ENCODE data around the gene IRF5.
"Not testable (repeated sequence)": the region's sequence is repeated elsewhere in the genome, so short reads cannot be mapped to it uniquely, and the experiment has no call there.

Gene IRF5

GRCh38 chr7:128936798-128937197 is 929 bp upstream of the IRF5 start:
- Histone ChIP-seq H3K9me3 (ENCODE audit: control insufficient read depth in 1 of 2, low read length in 2 of 2) (no peaks in the 10 kb centered on the region), H3K27me3 (ENCODE audit: low read depth, low read length) (no peaks in the 10 kb centered on the region), H3K4me1 (ENCODE audit: control insufficient read depth in 1 of 2, insufficient read depth in 2 of 2, low read length in 2 of 2) (peaks cover 0 to 20% of the 10 kb centered on the region in 2 donors), H3K4me3 (ENCODE audit: low read depth in 1 of 2, low read length in 2 of 2) (no peak overlapping the region), H3K36me3 (ENCODE audit: control insufficient read depth in 1 of 2, insufficient read depth in 2 of 2, low read length in 2 of 2) (no peaks in the 10 kb centered on the region), H3K27ac (ENCODE audit: low read length) (no peak overlapping the region)

GRCh38 chr7:128937271-128937646 is 468 bp upstream of the IRF5 start:
- Histone ChIP-seq H3K27me3 (ENCODE audit: low read depth, low read length) (no peaks in the 10 kb centered on the region), H3K27ac (ENCODE audit: low read length) (no peak overlapping the region), H3K9me3 (ENCODE audit: control insufficient read depth in 1 of 2, low read length in 2 of 2) (no peaks in the 10 kb centered on the region), H3K36me3 (ENCODE audit: control insufficient read depth in 1 of 2, insufficient read depth in 2 of 2, low read length in 2 of 2) (no peaks in the 10 kb centered on the region), H3K4me1 (ENCODE audit: control insufficient read depth in 1 of 2, insufficient read depth in 2 of 2, low read length in 2 of 2) (peaks cover 0 to 20% of the 10 kb centered on the region in 2 donors), H3K4me3 (ENCODE audit: low read depth in 1 of 2, low read length in 2 of 2) (peak overlapping the region in 1 of 2 donors; percentile 77)

DNA sequence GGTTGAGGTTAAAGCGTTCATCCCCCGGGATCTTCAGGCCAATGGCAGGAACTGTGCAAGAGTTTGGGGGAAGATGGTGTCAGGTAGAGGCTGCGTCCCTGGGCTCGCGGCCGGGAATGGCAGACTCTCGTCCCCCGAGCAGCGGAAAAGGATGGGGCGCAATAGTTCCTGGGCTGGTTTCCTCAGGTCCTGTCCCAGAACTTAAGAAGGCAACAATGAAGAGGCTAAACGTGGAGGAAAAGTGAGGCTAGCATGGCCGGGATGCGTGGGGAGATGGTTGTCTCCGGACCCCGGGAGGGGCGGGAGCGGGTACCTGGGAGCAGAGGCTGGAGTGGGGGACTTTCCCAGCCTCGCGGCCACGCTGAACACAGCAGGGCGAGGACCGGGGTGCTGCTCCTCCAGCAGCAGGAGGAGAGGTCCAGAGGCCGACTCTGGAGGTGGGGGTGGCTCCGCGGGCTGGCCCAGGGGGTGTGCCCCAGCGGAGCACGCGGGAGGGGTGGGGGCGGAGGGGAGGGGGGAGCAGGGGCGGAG is 882 bp downstream of the IRF5 start:
- no peaks in the 10 kb centered on the region for H3K9me3 ChIP-seq (ENCODE audit: control insufficient read depth in 1 of 2, low read length in 2 of 2)
- H3K36me3 ChIP-seq (ENCODE audit: control insufficient read depth in 1 of 2, insufficient read depth in 2 of 2, low read length in 2 of 2): no peaks in the 10 kb centered on the region
- H3K27ac ChIP-seq (ENCODE audit: low read length): no peak overlapping the region
- peak overlapping the region; percentile 67 to 77 for H3K4me3 ChIP-seq (ENCODE audit: low read depth in 1 of 2, low read length in 2 of 2)
- no peaks in the 10 kb centered on the region for H3K27me3 ChIP-seq (ENCODE audit: low read depth, low read length)
- H3K4me1 ChIP-seq (ENCODE audit: control insufficient read depth in 1 of 2, insufficient read depth in 2 of 2, low read length in 2 of 2): peaks cover 0 to 20% of the 10 kb centered on the region in 2 donors

DNA sequence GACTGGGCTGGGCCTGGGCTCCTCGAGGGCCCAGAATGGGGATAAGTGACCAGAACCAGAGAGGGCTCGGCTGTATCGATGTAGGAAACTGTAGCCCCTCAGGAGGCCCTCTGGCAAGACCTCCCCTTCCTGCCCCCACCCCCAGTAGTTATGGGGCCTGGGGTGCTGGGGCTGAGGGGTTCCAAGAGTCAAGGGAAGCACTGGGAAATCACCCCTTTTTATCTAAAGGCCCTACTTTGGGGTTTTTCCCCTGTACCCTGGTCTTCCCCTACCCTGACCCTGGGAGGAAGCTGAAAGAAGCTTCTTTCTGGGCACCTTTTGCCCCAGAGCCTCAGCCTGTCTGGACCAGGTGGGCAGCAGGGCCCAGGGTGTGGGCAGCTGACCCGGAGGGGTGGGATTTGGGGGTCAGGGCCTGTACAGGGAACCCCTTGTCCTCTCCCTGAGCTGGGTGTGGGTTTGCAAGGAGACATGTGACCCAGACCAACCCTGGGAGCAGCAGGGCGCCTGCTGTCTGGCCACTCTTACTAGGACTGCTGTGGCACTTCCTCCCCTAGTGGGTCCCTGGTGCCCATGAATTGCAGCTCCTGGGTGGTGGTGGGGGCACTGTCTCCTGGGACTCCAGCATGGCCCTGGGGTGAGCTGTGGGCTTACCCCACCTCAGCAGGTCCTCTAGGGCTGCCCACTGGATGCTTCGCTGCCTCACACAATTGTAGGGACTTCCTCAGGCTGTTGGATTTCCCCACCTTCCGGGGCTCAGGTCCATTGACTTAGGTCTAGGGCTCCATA is 1.5 kb downstream of the IRF5 start:
- H3K27ac ChIP-seq (ENCODE audit: low read length): peak overlapping the region; percentile 39
- H3K36me3 ChIP-seq (ENCODE audit: control insufficient read depth in 1 of 2, insufficient read depth in 2 of 2, low read length in 2 of 2): no peaks in the 10 kb centered on the region
- peak overlapping the region in 1 of 2 donors; percentile 13 for H3K4me3 ChIP-seq (ENCODE audit: low read depth in 1 of 2, low read length in 2 of 2)
- H3K27me3 ChIP-seq (ENCODE audit: low read depth, low read length): no peaks in the 10 kb centered on the region
- H3K9me3 ChIP-seq (ENCODE audit: control insufficient read depth in 1 of 2, low read length in 2 of 2): no peaks in the 10 kb centered on the region
- peaks cover 0 to 20% of the 10 kb centered on the region in 2 donors for H3K4me1 ChIP-seq (ENCODE audit: control insufficient read depth in 1 of 2, insufficient read depth in 2 of 2, low read length in 2 of 2)

GRCh38 chr7:128939861-128940410 is 2.2 kb downstream of the IRF5 start:
- Histone ChIP-seq H3K27me3 (ENCODE audit: low read depth, low read length) (no peaks in the 10 kb centered on the region), H3K36me3 (ENCODE audit: control insufficient read depth in 1 of 2, insufficient read depth in 2 of 2, low read length in 2 of 2) (no peaks in the 10 kb centered on the region), H3K4me1 (ENCODE audit: control insufficient read depth in 1 of 2, insufficient read depth in 2 of 2, low read length in 2 of 2) (peaks cover 0 to 20% of the 10 kb centered on the region in 2 donors), H3K9me3 (ENCODE audit: control insufficient read depth in 1 of 2, low read length in 2 of 2) (no peaks in the 10 kb centered on the region), H3K27ac (ENCODE audit: low read length) (no peak overlapping the region), H3K4me3 (ENCODE audit: low read depth in 1 of 2, low read length in 2 of 2) (no peak overlapping the region)

DNA sequence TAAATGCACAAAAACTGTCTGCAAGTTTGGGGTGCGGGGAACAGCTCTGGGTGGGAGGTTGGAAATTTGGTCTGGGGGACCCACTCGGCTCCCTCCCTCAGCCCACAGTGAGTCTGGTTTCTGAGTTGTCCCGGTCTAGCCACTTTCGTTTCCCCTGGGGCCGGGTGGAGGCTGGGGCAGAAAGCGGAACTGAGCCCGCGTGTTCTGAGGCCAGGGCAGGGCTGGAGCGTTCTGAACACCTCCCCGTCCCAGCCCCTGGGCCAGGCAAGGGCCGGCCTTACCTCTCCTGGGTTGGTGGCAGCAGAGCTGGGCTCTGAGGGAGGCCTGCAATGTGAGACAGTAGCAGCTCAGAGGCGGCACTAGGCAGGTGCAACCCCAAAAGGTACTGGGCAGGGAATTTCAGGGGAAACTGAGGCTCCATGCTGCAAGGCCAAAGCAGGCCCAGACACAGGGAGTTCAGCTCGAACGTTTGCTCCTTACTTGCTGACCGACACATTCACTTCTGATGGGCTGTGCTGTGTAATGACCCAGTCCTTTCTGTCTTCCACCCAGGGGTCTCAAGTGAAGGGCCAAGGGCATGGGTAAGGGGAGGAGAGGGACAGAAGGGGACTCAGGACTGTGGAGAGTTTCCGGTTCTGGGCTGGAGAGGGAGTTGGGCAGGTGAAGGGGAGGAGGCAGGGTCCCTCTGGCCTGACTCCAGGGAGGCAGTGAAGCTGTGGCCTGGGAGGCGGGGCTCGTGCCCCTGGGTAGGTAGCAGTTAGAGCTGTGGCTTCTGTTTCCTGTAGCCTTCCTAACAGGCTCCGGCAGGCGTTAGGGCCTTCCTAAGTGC is 3.0 kb downstream of the IRF5 start:
- no peaks in the 10 kb centered on the region for H3K36me3 ChIP-seq (ENCODE audit: control insufficient read depth in 1 of 2, insufficient read depth in 2 of 2, low read length in 2 of 2)
- peaks cover 0 to 20% of the 10 kb centered on the region in 2 donors for H3K4me1 ChIP-seq (ENCODE audit: control insufficient read depth in 1 of 2, insufficient read depth in 2 of 2, low read length in 2 of 2)
- peak overlapping the region; percentile 0 for H3K27ac ChIP-seq (ENCODE audit: low read length)
- no peaks in the 10 kb centered on the region for H3K9me3 ChIP-seq (ENCODE audit: control insufficient read depth in 1 of 2, low read length in 2 of 2)
- H3K4me3 ChIP-seq (ENCODE audit: low read depth in 1 of 2, low read length in 2 of 2): no peak overlapping the region
- H3K27me3 ChIP-seq (ENCODE audit: low read depth, low read length): no peaks in the 10 kb centered on the region

- no peaks in the 10 kb centered on the region for H3K27me3 ChIP-seq (ENCODE audit: low read depth, low read length)
- H3K4me3 ChIP-seq (ENCODE audit: low read depth in 1 of 2, low read length in 2 of 2): no peak overlapping the region
- H3K4me1 ChIP-seq (ENCODE audit: control insufficient read depth in 1 of 2, insufficient read depth in 2 of 2, low read length in 2 of 2): peaks cover 0 to 20% of the 10 kb centered on the region in 2 donors
- H3K27ac ChIP-seq (ENCODE audit: low read length): peak overlapping the region; percentile 0
- no peaks in the 10 kb centered on the region for H3K36me3 ChIP-seq (ENCODE audit: control insufficient read depth in 1 of 2, insufficient read depth in 2 of 2, low read length in 2 of 2)
- H3K9me3 ChIP-seq (ENCODE audit: control insufficient read depth in 1 of 2, low read length in 2 of 2): no peaks in the 10 kb centered on the region
These were observed 3.7 kb downstream of the IRF5 start for GRCh38 chr7:128941323-128941890.

- Histone ChIP-seq H3K36me3 (ENCODE audit: control insufficient read depth in 1 of 2, insufficient read depth in 2 of 2, low read length in 2 of 2) (no peaks in the 10 kb centered on the region), H3K9me3 (ENCODE audit: control insufficient read depth in 1 of 2, low read length in 2 of 2) (no peaks in the 10 kb centered on the region), H3K27me3 (ENCODE audit: low read depth, low read length) (no peaks in the 10 kb centered on the region), H3K4me3 (ENCODE audit: low read depth in 1 of 2, low read length in 2 of 2) (no peak overlapping the region), H3K4me1 (ENCODE audit: control insufficient read depth in 1 of 2, insufficient read depth in 2 of 2, low read length in 2 of 2) (peaks cover 0 to 20% of the 10 kb centered on the region in 2 donors), H3K27ac (ENCODE audit: low read length) (no peak overlapping the region)
These were observed 4.3 kb downstream of the IRF5 start for GRCh38 chr7:128941946-128942526.

GRCh38 chr7:128943251-128943650 is 5.5 kb downstream of the IRF5 start:
- not testable (repeated sequence) for H3K27me3 ChIP-seq (ENCODE audit: low read depth, low read length); H3K36me3 ChIP-seq (ENCODE audit: control insufficient read depth in 1 of 2, insufficient read depth in 2 of 2, low read length in 2 of 2); H3K4me3 ChIP-seq (ENCODE audit: low read depth in 1 of 2, low read length in 2 of 2); H3K27ac ChIP-seq (ENCODE audit: low read length); H3K9me3 ChIP-seq (ENCODE audit: control insufficient read depth in 1 of 2, low read length in 2 of 2)
- peaks cover 0 to 11% of the 10 kb centered on the region in 2 donors for H3K4me1 ChIP-seq (ENCODE audit: control insufficient read depth in 1 of 2, insufficient read depth in 2 of 2, low read length in 2 of 2)

DNA sequence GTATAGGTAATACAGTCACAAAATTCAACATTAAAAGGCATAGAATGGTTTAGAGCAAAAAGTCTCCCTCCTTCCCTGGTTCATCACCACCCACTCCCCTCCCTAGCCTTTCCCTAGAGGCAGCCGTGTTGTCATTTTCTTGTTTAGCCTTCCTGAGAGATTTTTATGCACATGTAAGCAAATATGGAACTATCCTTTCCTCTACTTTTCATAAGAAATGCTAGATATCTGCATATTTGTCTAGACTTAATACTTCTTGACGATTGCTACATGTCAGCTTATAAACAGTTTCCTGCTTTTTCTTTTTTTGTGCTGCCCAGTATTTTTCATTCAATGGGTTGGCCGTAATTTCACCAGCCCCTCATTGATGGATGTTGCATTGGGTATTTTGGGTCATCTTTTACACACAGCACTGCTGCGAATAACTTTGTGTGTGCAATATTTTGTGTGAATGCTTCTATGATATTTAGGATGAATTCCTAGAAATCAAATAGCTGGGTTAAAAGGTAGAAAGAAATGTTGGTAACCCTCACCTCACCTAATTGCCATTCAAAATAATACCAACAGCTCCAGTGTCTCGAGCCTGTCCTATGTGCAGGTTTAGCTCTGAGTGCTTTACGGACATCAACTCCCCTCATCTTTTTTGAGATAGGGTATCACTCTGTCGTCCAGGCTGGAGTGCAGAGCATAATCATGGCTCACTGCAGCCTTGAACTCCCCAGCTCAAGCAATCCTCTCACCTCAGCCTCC is 6.9 kb downstream of the IRF5 start:
- Histone ChIP-seq H3K36me3 (ENCODE audit: control insufficient read depth in 1 of 2, insufficient read depth in 2 of 2, low read length in 2 of 2) (no peaks in the 10 kb centered on the region), H3K27ac (ENCODE audit: low read length) (no peak overlapping the region), H3K27me3 (ENCODE audit: low read depth, low read length) (no peaks in the 10 kb centered on the region), H3K4me1 (ENCODE audit: control insufficient read depth in 1 of 2, insufficient read depth in 2 of 2, low read length in 2 of 2) (no peaks in the 10 kb centered on the region), H3K9me3 (ENCODE audit: control insufficient read depth in 1 of 2, low read length in 2 of 2) (no peaks in the 10 kb centered on the region), H3K4me3 (ENCODE audit: low read depth in 1 of 2, low read length in 2 of 2) (no peak overlapping the region)
